ENCODE results near the gene WNT5B. TPM values are rescaled to one million over a fixed set of nuclear protein-coding genes. Genes with fewer than 3 reads are reported as not detected.
"Not testable (repeated sequence)": the region's sequence is repeated elsewhere in the genome, so short reads cannot be mapped to it uniquely, and the experiment has no call there.

Gene WNT5B
- total RNA-seq, 2 donors from 2014 or later = 0.71 to 6.1 TPM

- no peaks in the 10 kb centered on the region for H3K36me3 ChIP-seq (ENCODE audit: control insufficient read depth, insufficient read depth, low read length)
- no peaks in the 10 kb centered on the region for H3K36me3 Mint-ChIP-seq (ENCODE audit: low read depth)
Observed at GRCh38 chr12:1598757-1599156, 30.3 kb upstream of the WNT5B start.

GRCh38 chr12:1602706-1603105 lies 26.3 kb upstream of the WNT5B start:
- H3K4me3 Mint-ChIP-seq, H3K9me3 Mint-ChIP-seq: not testable (repeated sequence)
- H3K27me3 ChIP-seq (ENCODE audit: control insufficient read depth, insufficient read depth, low read length, poor library complexity, severe bottlenecking) = peaks cover 14% of the 10 kb centered on the region

More at GRCh38 chr12:1598757-1599156, 30.3 kb upstream of the WNT5B start:
- Histone ChIP-seq H3K27ac (ENCODE audit: low read depth, low read length) (no peak overlapping the region), H3K4me3 (ENCODE audit: low read length) (no peak overlapping the region), H3K9ac (ENCODE audit: extremely low read depth, low read length, poor library complexity, severe bottlenecking) (no peak overlapping the region), H3K27me3 (ENCODE audit: control insufficient read depth, insufficient read depth, low read length, poor library complexity, severe bottlenecking) (peaks cover 20% of the 10 kb centered on the region), H3K9me3 (ENCODE audit: control insufficient read depth, low read length) (no peaks in the 10 kb centered on the region), H3K4me1 (ENCODE audit: control insufficient read depth, insufficient read depth, low read length) (no peaks in the 10 kb centered on the region)
- 84 to 87% methylated on average over 3 of the region's 3 CpGs for WGBS, 2 experiments (ENCODE audit: insufficient coverage in 1 of 2, insufficient read length in 1 of 2)
- Mint-ChIP-seq H3K27ac (no peak overlapping the region), H3K4me1 (peaks cover 7% of the 10 kb centered on the region), H3K9me3 (no peaks in the 10 kb centered on the region), H3K4me3 (no peak overlapping the region), H3K27me3 (ENCODE audit: insufficient read depth) (peaks cover 47% of the 10 kb centered on the region)
- TF ChIP-seq, protein P1, sequence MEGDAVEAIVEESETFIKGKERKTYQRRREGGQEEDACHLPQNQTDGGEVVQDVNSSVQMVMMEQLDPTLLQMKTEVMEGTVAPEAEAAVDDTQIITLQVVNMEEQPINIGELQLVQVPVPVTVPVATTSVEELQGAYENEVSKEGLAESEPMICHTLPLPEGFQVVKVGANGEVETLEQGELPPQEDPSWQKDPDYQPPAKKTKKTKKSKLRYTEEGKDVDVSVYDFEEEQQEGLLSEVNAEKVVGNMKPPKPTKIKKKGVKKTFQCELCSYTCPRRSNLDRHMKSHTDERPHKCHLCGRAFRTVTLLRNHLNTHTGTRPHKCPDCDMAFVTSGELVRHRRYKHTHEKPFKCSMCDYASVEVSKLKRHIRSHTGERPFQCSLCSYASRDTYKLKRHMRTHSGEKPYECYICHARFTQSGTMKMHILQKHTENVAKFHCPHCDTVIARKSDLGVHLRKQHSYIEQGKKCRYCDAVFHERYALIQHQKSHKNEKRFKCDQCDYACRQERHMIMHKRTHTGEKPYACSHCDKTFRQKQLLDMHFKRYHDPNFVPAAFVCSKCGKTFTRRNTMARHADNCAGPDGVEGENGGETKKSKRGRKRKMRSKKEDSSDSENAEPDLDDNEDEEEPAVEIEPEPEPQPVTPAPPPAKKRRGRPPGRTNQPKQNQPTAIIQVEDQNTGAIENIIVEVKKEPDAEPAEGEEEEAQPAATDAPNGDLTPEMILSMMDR (conservative IDR thresholded peaks at IDR 0.05) = no peak
- DNase-seq = no peak

GRCh38 chr12:1603269-1603993 lies 25.6 kb upstream of the WNT5B start:
- no peaks in the 10 kb centered on the region for H3K36me3 ChIP-seq (ENCODE audit: control insufficient read depth, insufficient read depth, low read length)
- H3K4me1 ChIP-seq (ENCODE audit: control insufficient read depth, insufficient read depth, low read length) = no peaks in the 10 kb centered on the region
- Mint-ChIP-seq H3K27ac (no peak overlapping the region), H3K9me3 (no peaks in the 10 kb centered on the region), H3K27me3 (ENCODE audit: insufficient read depth) (peaks cover 57% of the 10 kb centered on the region), H3K4me3 (no peak overlapping the region), H3K36me3 (ENCODE audit: low read depth) (no peaks in the 10 kb centered on the region), H3K4me1 (peaks cover 11% of the 10 kb centered on the region)
- WGBS, 2 experiments (ENCODE audit: insufficient coverage in 1 of 2, insufficient read length in 1 of 2) = 94 to 96% methylated on average over 7 of the region's 7 CpGs
- peaks cover 14% of the 10 kb centered on the region for H3K27me3 ChIP-seq (ENCODE audit: control insufficient read depth, insufficient read depth, low read length, poor library complexity, severe bottlenecking)
- TF ChIP-seq, protein P1 (conservative IDR thresholded peaks at IDR 0.05) = no peak
- H3K9ac ChIP-seq (ENCODE audit: extremely low read depth, low read length, poor library complexity, severe bottlenecking) = no peak overlapping the region
- DNase-seq = no peak
- no peak overlapping the region for H3K4me3 ChIP-seq (ENCODE audit: low read length)
- no peak overlapping the region for H3K27ac ChIP-seq (ENCODE audit: low read depth, low read length)
- no peaks in the 10 kb centered on the region for H3K9me3 ChIP-seq (ENCODE audit: control insufficient read depth, low read length)

More at GRCh38 chr12:1602706-1603105, 26.3 kb upstream of the WNT5B start:
- not testable (repeated sequence) for H3K36me3 Mint-ChIP-seq (ENCODE audit: low read depth); H3K9me3 ChIP-seq (ENCODE audit: control insufficient read depth, low read length); H3K9ac ChIP-seq (ENCODE audit: extremely low read depth, low read length, poor library complexity, severe bottlenecking); H3K4me3 ChIP-seq (ENCODE audit: low read length); H3K4me1 ChIP-seq (ENCODE audit: control insufficient read depth, insufficient read depth, low read length); H3K36me3 ChIP-seq (ENCODE audit: control insufficient read depth, insufficient read depth, low read length); H3K27ac Mint-ChIP-seq; H3K27ac ChIP-seq (ENCODE audit: low read depth, low read length); DNase-seq
- Mint-ChIP-seq H3K4me1 (peaks cover 11% of the 10 kb centered on the region), H3K27me3 (ENCODE audit: insufficient read depth) (peaks cover 58% of the 10 kb centered on the region)
- 88 to 91% methylated on average over 8 to 9 of the region's 9 CpGs for WGBS, 2 experiments (ENCODE audit: insufficient coverage in 1 of 2, insufficient read length in 1 of 2)
